ENCODE measurements around the gene AZGP1. TPM values are rescaled to one million over a fixed set of nuclear protein-coding genes. Genes with fewer than 3 reads are reported as not detected.

The AZGP1 gene
- total and polyA plus RNA-seq, 2 of the 13 experiments (the other 11 are each of a cell fraction or from before 2014, with no cell fraction given): 93.8 to 229 TPM

- TF ChIP-seq ZNF878 (CRISPR knock-in tag; IDR thresholded peaks at IDR 0.05): no peak
- peak; percentile 62; the same call in 1 of the 2 replicates for TF ChIP-seq ZNF503 (CRISPR knock-in tag; IDR thresholded peaks at IDR 0.05)
- TF ChIP-seq ZNF530 (CRISPR knock-in tag; IDR thresholded peaks at IDR 0.05; ENCODE audit: low read depth): no peak
- TF ChIP-seq ZNF674 (CRISPR knock-in tag; IDR thresholded peaks at IDR 0.05; ENCODE audit: low read depth): no peak
- TF ChIP-seq SRSF9 (IDR thresholded peaks at IDR 0.05; ENCODE audit: borderline replicate concordance, insufficient read depth, low read depth, low read length, poor library complexity, severe bottlenecking): no peak
- no peak for TF ChIP-seq SCMH1 (CRISPR knock-in tag; IDR thresholded peaks at IDR 0.05; ENCODE audit: borderline replicate concordance)
- TF ChIP-seq ZNF562 (CRISPR knock-in tag; IDR thresholded peaks at IDR 0.05; ENCODE audit: borderline replicate concordance): no peak
- TF ChIP-seq ZNF296 (CRISPR knock-in tag; conservative IDR thresholded peaks at IDR 0.05): no peak
- peak; percentile 98 for TF ChIP-seq ELF1 (CRISPR knock-in tag; IDR thresholded peaks at IDR 0.05)
- TF ChIP-seq DRAP1 (CRISPR knock-in tag; IDR thresholded peaks at IDR 0.05): peak; percentile 93
- TF ChIP-seq ETV6 (CRISPR knock-in tag; conservative IDR thresholded peaks at IDR 0.05): no peak
- no peak for TF ChIP-seq RFX3 (CRISPR knock-in tag; IDR thresholded peaks at IDR 0.05)
- TF ChIP-seq ZNF639 (CRISPR knock-in tag; conservative IDR thresholded peaks at IDR 0.05): peak; percentile 65; the same call in 1 of the 2 replicates
- peak; percentile 91 for TF ChIP-seq TGIF2 (CRISPR knock-in tag; IDR thresholded peaks at IDR 0.05)
- TF ChIP-seq ZSCAN9 (CRISPR knock-in tag; IDR thresholded peaks at IDR 0.05; ENCODE audit: borderline replicate concordance): no peak
- 0 out of 2 replicates have a peak, but pooled peaks have one; percentile 66 for TF ChIP-seq ZNF850 (CRISPR knock-in tag; conservative IDR thresholded peaks at IDR 0.05)
- no peak for TF ChIP-seq NR2F6 (IDR thresholded peaks at IDR 0.05)
- peak; percentile 51 for TF ChIP-seq NR2F6 (CRISPR knock-in tag; IDR thresholded peaks at IDR 0.05)
- TF ChIP-seq SIN3A (IDR thresholded peaks at IDR 0.05; ENCODE audit: borderline replicate concordance, low read depth, low read length): peak; percentile 79
- TF ChIP-seq ZSCAN31 (CRISPR knock-in tag; IDR thresholded peaks at IDR 0.05; ENCODE audit: low read depth): peak; percentile 90
- TF ChIP-seq ATF5 (CRISPR knock-in tag; IDR thresholded peaks at IDR 0.05; ENCODE audit: low read depth): no peak
- TF ChIP-seq HNRNPUL1 (IDR thresholded peaks at IDR 0.05; ENCODE audit: low read depth, low read length): no peak
- no peak; the same call in 1 of the 2 replicates for TF ChIP-seq ZNF263 (CRISPR knock-in tag; IDR thresholded peaks at IDR 0.05)
- TF ChIP-seq ZBTB3 (CRISPR knock-in tag; IDR thresholded peaks at IDR 0.05; ENCODE audit: borderline replicate concordance, low read depth): no peak
- no peak for TF ChIP-seq ZNF333 (CRISPR knock-in tag; IDR thresholded peaks at IDR 0.05; ENCODE audit: borderline replicate concordance)
- peak; percentile 82; the same call in 1 of the 2 replicates for TF ChIP-seq SALL1 (CRISPR knock-in tag; IDR thresholded peaks at IDR 0.05)
- TF ChIP-seq PTBP1 (IDR thresholded peaks at IDR 0.05; ENCODE audit: low read depth, low read length, poor library complexity, severe bottlenecking): no peak
Observed at GRCh38 chr7:100015232-100016214, 39.7 kb upstream of the AZGP1 start, which contains the start of gene ZKSCAN1 (continued).

Measured in HepG2 (cell line).